Colonic mucosa (tissue), 4 donors: ENCODE data around the gene FNBP1. TPM values are rescaled to one million over a fixed set of nuclear protein-coding genes. Genes with fewer than 3 reads are reported as not detected.
A peak's percentile ranks its signal among the peaks of the same experiment; 100 is the strongest.

Experiments used
- DNase-seq: peaks from one replicate; pipeline ENCODE4 v3.0.0-alpha.2; 2020
- H3K27ac ChIP-seq: fragments of 200-600 bp; one replicate; pipeline ENCODE4 v1.8.0; 2021
- H3K27me3 ChIP-seq: fragments of 200-600 bp; one replicate; pipeline ENCODE4 v1.8.0; 2021
- H3K36me3 ChIP-seq: fragments of 200-600 bp; one replicate; pipeline ENCODE4 v1.8.0; 2021
- H3K4me1 ChIP-seq: fragments of 200-600 bp; one replicate; pipeline ENCODE4 v1.8.0; 2021; ENCODE audit warnings: mild to moderate bottlenecking
- H3K4me3 ChIP-seq: fragments of 200-600 bp; one replicate; pipeline ENCODE4 v1.8.0; 2021
- H3K9ac ChIP-seq, 2 donors: one replicate each; pipeline ENCODE4 v1.7.0; 2013; ENCODE audit warnings: control low read depth in 2 of 2, low read depth in 2 of 2, low read length in 2 of 2
- H3K9me3 ChIP-seq: fragments of 200-600 bp; one replicate; pipeline ENCODE4 v1.8.0; 2021
- intact Hi-C: fragments of 100-400 bp; cut with DNase I; formaldehyde crosslinking; loops from one replicate; pipeline ENCODE4 v1.14.1; 2022
- microRNA-seq: library from miRNA; unstranded; fragments of <30 nt; microRNA quantifications from one replicate; pipeline ENCODE4, GENCODE V29; 2019
- total RNA-seq, 2 donors: library from RNA; stranded (reverse); fragmentation: NEBNext Ultra II Directional in 1 of 2; extraction: Animal tissue kit (Norgen Biotek cat#: 25700) in 1 of 2; gene quantifications; one replicate each; pipeline ENCODE4 v1.2.1, GENCODE V29; 2021
- TF ChIP-seq, protein P1 (sequence below): fragments of 200-600 bp; IDR thresholded peaks from one replicate; pipeline ENCODE4 v1.8.0; 2022; ENCODE audit warnings: antibody characterized with exemption, mild to moderate bottlenecking
- donor health status: healthy.
- donor health status: DM: no; HTN: no; CAD: no.
- donor health status: DM: no; HTN: no; CAD: no.

FNBP1 gene
- total RNA-seq, 2 donors from 2014 or later = 24.7 to 55.5 TPM

DNA sequence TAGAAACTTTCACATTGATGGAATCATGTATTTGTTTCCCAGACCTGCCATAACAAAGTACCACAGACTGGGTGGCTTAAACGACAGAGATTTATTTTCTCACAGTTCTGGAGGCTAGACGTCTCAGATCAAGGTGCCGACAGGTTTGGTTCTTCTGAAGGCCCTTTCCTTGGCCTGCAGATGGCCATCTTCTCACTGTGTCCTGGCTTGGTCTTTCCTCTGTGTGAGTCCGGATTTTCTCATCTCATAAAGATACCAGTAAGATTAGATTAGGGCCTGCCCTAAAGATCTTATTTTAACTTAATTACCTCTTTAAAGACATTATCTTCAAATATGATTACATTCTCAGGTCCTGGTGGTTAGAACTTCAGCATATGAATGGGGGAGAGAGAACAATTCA lies 201.9 kb downstream of the FNBP1 start:
- H3K27me3 ChIP-seq = no peaks in the 10 kb centered on the region
- H3K27ac ChIP-seq = no peak overlapping the region
- H3K9me3 ChIP-seq = no peaks in the 10 kb centered on the region
- TF ChIP-seq, protein P1, sequence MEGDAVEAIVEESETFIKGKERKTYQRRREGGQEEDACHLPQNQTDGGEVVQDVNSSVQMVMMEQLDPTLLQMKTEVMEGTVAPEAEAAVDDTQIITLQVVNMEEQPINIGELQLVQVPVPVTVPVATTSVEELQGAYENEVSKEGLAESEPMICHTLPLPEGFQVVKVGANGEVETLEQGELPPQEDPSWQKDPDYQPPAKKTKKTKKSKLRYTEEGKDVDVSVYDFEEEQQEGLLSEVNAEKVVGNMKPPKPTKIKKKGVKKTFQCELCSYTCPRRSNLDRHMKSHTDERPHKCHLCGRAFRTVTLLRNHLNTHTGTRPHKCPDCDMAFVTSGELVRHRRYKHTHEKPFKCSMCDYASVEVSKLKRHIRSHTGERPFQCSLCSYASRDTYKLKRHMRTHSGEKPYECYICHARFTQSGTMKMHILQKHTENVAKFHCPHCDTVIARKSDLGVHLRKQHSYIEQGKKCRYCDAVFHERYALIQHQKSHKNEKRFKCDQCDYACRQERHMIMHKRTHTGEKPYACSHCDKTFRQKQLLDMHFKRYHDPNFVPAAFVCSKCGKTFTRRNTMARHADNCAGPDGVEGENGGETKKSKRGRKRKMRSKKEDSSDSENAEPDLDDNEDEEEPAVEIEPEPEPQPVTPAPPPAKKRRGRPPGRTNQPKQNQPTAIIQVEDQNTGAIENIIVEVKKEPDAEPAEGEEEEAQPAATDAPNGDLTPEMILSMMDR = no peak
- peaks cover 9% of the 10 kb centered on the region for H3K4me1 ChIP-seq
- no peak overlapping the region for H3K9ac ChIP-seq
- H3K36me3 ChIP-seq = no peaks in the 10 kb centered on the region
- intact Hi-C loops = no loop called here
- no peak for DNase-seq
- H3K4me3 ChIP-seq = no peak overlapping the region

DNA sequence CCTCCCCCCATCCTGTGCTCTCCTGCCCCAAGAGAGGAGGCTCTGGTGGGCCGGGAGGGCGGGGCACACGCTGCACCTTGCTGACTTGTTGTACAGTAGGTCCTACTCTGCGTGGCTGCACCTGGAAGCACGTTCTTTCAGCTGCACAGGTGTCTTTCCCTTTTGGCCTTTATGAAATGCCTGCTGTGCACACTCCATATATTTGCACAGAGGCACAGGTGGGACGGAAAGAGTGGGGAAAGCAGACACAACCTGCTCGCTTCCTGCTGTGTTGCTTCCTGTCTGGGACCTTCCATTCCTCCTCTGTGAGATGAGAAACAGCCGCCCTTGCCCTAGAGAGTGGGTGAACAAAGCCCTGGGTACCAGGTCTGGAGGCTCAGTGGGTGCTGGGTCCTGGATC lies 203.0 kb downstream of the FNBP1 start:
- Histone ChIP-seq H3K36me3 (no peaks in the 10 kb centered on the region), H3K9me3 (no peaks in the 10 kb centered on the region), H3K4me1 (peaks cover 9% of the 10 kb centered on the region), H3K4me3 (no peak overlapping the region), H3K27me3 (no peaks in the 10 kb centered on the region), H3K9ac (no peak overlapping the region), H3K27ac (no peak overlapping the region)
- intact Hi-C loops = no loop called here
- TF ChIP-seq, protein P1 = no peak
- no peak for DNase-seq

DNA sequence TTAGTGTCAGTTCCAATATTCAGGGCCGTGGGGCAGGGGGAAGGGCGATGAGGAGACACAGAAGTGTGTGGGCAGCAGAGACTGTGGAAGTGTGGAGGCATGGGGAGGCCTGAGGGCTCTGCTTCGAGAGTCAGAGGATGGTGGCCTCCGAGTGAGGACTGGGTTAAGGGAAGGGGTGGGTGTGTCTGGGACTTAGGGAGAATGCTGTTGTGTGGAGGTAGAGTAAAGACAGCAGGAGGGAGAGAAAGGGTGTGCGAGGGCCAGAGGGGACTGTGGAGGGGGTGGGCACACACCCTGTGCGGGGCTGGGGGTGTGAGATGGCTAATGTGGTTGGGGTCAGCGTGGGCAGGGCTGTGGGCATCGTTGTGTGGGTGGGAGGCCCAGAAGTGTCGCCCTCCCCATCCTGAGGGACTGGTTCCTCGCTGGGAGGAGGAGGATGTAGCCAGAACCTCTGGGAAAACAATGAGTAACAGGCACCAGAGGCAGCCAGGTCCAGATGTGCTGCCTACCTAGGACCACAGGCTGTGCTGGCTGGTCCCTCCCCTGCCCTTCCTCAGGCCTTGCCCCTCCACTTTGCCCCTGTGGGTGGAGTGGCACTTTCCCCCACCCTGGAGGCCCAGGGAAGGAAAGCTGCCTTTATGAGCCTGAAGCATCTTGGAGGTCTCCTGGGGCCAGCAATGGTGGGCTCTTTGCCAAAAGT lies 203.5 kb downstream of the FNBP1 start:
- TF ChIP-seq, protein P1 = no peak
- Histone ChIP-seq H3K9ac (no peak overlapping the region), H3K9me3 (no peaks in the 10 kb centered on the region), H3K36me3 (no peaks in the 10 kb centered on the region), H3K27ac (no peak overlapping the region), H3K4me3 (no peak overlapping the region), H3K4me1 (peaks cover 9% of the 10 kb centered on the region), H3K27me3 (no peaks in the 10 kb centered on the region)
- no peak for DNase-seq
- intact Hi-C loops = no loop called here

DNA sequence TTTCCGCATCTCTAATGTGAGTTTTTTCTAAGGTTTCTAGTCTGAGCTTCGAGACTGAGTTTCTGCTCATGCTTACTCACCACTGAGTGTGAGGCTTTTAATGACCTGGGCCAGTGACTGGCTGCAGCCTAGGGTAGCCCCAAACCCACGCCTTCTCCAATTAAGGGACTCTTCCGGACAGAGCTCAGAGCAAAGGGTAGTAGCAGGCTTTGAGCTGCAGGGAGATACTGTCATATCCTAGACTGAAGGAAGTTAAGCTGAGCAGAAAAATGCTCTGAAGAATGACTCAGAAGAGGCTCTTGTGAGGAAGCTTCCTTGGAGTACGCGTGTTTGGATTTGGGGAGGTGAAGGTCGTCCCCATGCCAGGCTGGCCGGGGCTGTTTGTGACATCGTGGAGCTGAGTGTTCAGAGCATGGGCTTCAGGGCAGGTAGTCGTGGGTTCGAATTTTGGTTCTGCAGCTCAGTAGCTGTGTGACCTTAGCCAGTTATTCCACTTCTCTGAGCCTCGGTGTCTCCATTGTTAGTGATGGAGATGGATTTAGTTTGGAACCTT lies 204.2 kb downstream of the FNBP1 start:
- no peaks in the 10 kb centered on the region for H3K36me3 ChIP-seq
- no peaks in the 10 kb centered on the region for H3K9me3 ChIP-seq
- no peak overlapping the region for H3K4me3 ChIP-seq
- H3K4me1 ChIP-seq = peaks cover 13% of the 10 kb centered on the region
- H3K9ac ChIP-seq = peak overlapping the region in 1 of 2 donors; percentile 10
- H3K27me3 ChIP-seq = no peaks in the 10 kb centered on the region
- intact Hi-C loops = no loop called here
- no peak overlapping the region for H3K27ac ChIP-seq
- TF ChIP-seq, protein P1 = no peak
- no peak for DNase-seq

Small RNAs within 50 kb of the gene (microRNA-seq; reads per million reads assigned to microRNA genes)
- gene MIR6855 = not detected

Other genes starting within 250 kb of the FNBP1 start
- gene TOR1B, start 240.0 kb downstream of the FNBP1 start, total RNA-seq = 10 to 100 TPM; 49.0 to 60.8 TPM
- gene TOR1A, start 219.1 kb downstream of the FNBP1 start, total RNA-seq = 10 to 100 TPM; 31.0 to 31.1 TPM
- gene C9orf78, start 207.9 kb downstream of the FNBP1 start, total RNA-seq = 10 to 100 TPM; 38.7 to 45.5 TPM
- gene USP20, start 207.7 kb downstream of the FNBP1 start, total RNA-seq = 10 to 100 TPM; 14.7 to 20.0 TPM
- 10 to 100 TPM; 42.2 to 51.2 TPM for gene GPR107, start 10.7 kb upstream of the FNBP1 start, total RNA-seq
- gene NCS1, start 129.2 kb upstream of the FNBP1 start, total RNA-seq = 10 to 100 TPM in 1 of 2 donors, 1 to 10 TPM in 1; 3.8 to 21.3 TPM
- gene HMCN2, start 222.6 kb upstream of the FNBP1 start, total RNA-seq = 10 to 100 TPM; 20.1 to 30.6 TPM